Spleen (tissue), 11 donors: ENCODE results near the gene FCRL5. TPM values are rescaled to one million over a fixed set of nuclear protein-coding genes. Genes with fewer than 3 reads are reported as not detected.
A peak's percentile ranks its signal among the peaks of the same experiment; 100 is the strongest.
"Not testable (repeated sequence)": the region's sequence is repeated elsewhere in the genome, so short reads cannot be mapped to it uniquely, and the experiment has no call there.

Source experiments
- DNase-seq: peaks from one replicate; pipeline ENCODE4 v3.0.0-alpha.2; 2020
- H3K27ac ChIP-seq, 8 donors: fragments of 200-600 bp; sonication (generic) in 7 of 8; 1 replicate in 4 of 8; 2 replicates in 4 of 8; pipeline versions ENCODE4 v1.5.0 to v1.8.0; 2016 to 2021; ENCODE audit warnings: inconsistent platforms in 4 of 8, mild to moderate bottlenecking in 4 of 8, moderate library complexity in 1 of 8
- H3K27me3 ChIP-seq, 7 donors: fragments of 200-600 bp; sonication (generic) in 6 of 7; replicated peaks in 1 of 7; 1 replicate in 4 of 7; 2 replicates in 3 of 7; pipeline versions ENCODE4 v1.5.0 to v1.8.0; 2016 to 2021; ENCODE audit warnings: inconsistent platforms in 3 of 7, mild to moderate bottlenecking in 1 of 7
- H3K36me3 ChIP-seq, 6 donors: fragments of 200-600 bp; sonication (generic) in 5 of 6; 1 replicate in 4 of 6; 2 replicates in 2 of 6; pipeline versions ENCODE4 v1.5.0 to v1.8.0; 2016 to 2021; ENCODE audit warnings: inconsistent platforms in 2 of 6
- H3K4me1 ChIP-seq, 6 donors: fragments of 200-600 bp; sonication (generic) in 5 of 6; 1 replicate in 3 of 6; 2 replicates in 3 of 6; pipeline versions ENCODE4 v1.5.0 to v1.8.0; 2016 to 2021; ENCODE audit warnings: inconsistent platforms in 3 of 6
- H3K4me3 ChIP-seq, 8 donors: fragments of 200-600 bp; sonication (generic) in 7 of 8; 1 replicate in 4 of 8; 2 replicates in 4 of 8; pipeline versions ENCODE4 v1.5.0 to v1.8.0; 2016 to 2021; ENCODE audit warnings: inconsistent platforms in 4 of 8, mild to moderate bottlenecking in 4 of 8, moderate library complexity in 2 of 8
- H3K9me3 ChIP-seq, 8 donors: fragments of 200-600 bp; sonication (generic) in 7 of 8; 1 replicate in 4 of 8; 2 replicates in 4 of 8; pipeline versions ENCODE4 v1.5.0 to v1.8.0; 2016 to 2021; ENCODE audit warnings: inconsistent platforms in 4 of 8
- POLR2A ChIP-seq, 3 donors: fragments of 450-650 bp; IDR thresholded peaks; one replicate each; pipeline ENCODE4 v1.5.1; 2017; ENCODE audit warnings: antibody characterized with exemption in 3 of 3, mild to moderate bottlenecking in 1 of 3
- POLR2AphosphoS5 ChIP-seq, 3 donors: sonication (generic); formaldehyde crosslinking; IDR thresholded peaks; one replicate each; pipeline ENCODE4 v1.5.1; 2017; ENCODE audit warnings: antibody characterized with exemption in 3 of 3
- WGBS, 5 donors: extraction: QIAGEN DNeasy Blood & Tissue Kit in 3 of 5; methylation state at CpG; one replicate each; pipeline versions ENCODE4 v1.1.5 to v1.1.7; 2013 to 2018; 5-methylcytosine and 5-hydroxymethylcytosine counted together
- intact Hi-C: fragments of 100-400 bp; cut with DNase I; formaldehyde crosslinking; loops from one replicate; pipeline ENCODE4 v1.15.0; 2023; ENCODE audit warnings: low total_unique reads
- polyA plus RNA-seq, 3 donors: library from polyadenylated mRNA; stranded (reverse); fragments of 200-250 nt; gene quantifications; one replicate each; pipeline ENCODE4 v1.2.1, GENCODE V29; 2013
- total RNA-seq, 7 donors: library from RNA; depleted of rRNA in 3 of 7; stranded (reverse); fragments of >200 nt in 3 of 7; fragmentation: NEBNext Ultra II Directional in 4 of 7; extraction: Animal tissue kit (Norgen Biotek cat#: 25700) in 4 of 7; gene quantifications; one replicate each; pipeline versions ENCODE4 v1.1.0 to v1.2.1, GENCODE V29; 2016 to 2021
- TF ChIP-seq, protein P1 (sequence below), 11 experiments: fragments of 200-600 bp in 7 of 11; fragments of 450-650 bp in 4 of 11; sonication (generic) in 4 of 11; IDR thresholded peaks in 8 of 11; conservative IDR thresholded peaks in 3 of 11; 1 replicate in 7 of 11; 2 replicates in 4 of 11; pipeline versions ENCODE4 v1.4.0 to v1.8.0; 2016 to 2021; ENCODE audit warnings: antibody characterized with exemption in 11 of 11, inconsistent platforms in 4 of 11, mild to moderate bottlenecking in 1 of 11
- donor health status: healthy with polysubstance abuse.
- donor health status: DM: no; HTN: no; CAD: no; lungs with moderate emphysema.
- donor health status: DM: no; HTN: no; CAD: no.
- donor health status: Bipolar disorder and iron deficiency.
- donor health status: healthy.
- donor health status: DM: no; HTN: no; CAD: no.
- donor health status: DM: yes; HTN: yes; CAD: no.

FCRL5 gene
- total and polyA plus RNA-seq, 10 donors = 51.0 to 111 (median 68.2) TPM

DNA sequence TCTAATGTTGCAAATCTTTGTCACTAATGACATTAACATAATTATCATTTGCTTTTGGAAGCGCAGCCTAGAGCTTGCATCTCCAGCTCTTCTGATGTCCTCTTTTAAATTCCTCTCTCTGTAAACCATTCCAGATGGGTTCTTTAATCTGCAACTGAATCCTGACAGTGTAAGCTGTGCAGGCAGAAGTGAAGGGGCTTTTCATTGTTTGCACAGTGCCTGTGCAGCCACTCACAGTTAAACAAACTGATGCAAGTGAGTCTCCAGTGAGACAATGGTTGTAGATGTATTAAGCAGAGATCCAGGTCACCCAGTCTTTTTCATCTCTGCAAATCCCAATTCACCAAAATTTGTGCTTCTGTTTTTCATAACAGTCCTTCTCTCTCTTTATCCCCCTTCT is 22.5 kb upstream of the FCRL5 start:
- peaks cover 0 to 13% (median 0%) of the 10 kb centered on the region in 6 donors for H3K4me1 ChIP-seq
- WGBS, 5 donors = 89 to 100% (median 93%) methylated on average over 1 of the region's 1 CpG
- intact Hi-C loops = loop anchor here (10.0 kb wide), 1 partner anchor 200 kb away; the partner anchor contains the start of gene FCRL2
- no peak overlapping the region for H3K27ac ChIP-seq
- H3K36me3 ChIP-seq = no peaks in the 10 kb centered on the region
- DNase-seq = no peak
- no peaks in the 10 kb centered on the region for H3K9me3 ChIP-seq
- H3K27me3 ChIP-seq = no peaks in the 10 kb centered on the region
- H3K4me3 ChIP-seq = no peak overlapping the region
- TF ChIP-seq, protein P1, sequence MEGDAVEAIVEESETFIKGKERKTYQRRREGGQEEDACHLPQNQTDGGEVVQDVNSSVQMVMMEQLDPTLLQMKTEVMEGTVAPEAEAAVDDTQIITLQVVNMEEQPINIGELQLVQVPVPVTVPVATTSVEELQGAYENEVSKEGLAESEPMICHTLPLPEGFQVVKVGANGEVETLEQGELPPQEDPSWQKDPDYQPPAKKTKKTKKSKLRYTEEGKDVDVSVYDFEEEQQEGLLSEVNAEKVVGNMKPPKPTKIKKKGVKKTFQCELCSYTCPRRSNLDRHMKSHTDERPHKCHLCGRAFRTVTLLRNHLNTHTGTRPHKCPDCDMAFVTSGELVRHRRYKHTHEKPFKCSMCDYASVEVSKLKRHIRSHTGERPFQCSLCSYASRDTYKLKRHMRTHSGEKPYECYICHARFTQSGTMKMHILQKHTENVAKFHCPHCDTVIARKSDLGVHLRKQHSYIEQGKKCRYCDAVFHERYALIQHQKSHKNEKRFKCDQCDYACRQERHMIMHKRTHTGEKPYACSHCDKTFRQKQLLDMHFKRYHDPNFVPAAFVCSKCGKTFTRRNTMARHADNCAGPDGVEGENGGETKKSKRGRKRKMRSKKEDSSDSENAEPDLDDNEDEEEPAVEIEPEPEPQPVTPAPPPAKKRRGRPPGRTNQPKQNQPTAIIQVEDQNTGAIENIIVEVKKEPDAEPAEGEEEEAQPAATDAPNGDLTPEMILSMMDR (IDR thresholded peaks at IDR 0.05 in 8 of 11, conservative IDR thresholded peaks at IDR 0.05 in 3 of 11) = no peak
- no peak for TF ChIP-seq POLR2AphosphoS5 (IDR thresholded peaks at IDR 0.05)
- no peak for TF ChIP-seq POLR2A (IDR thresholded peaks at IDR 0.05)

DNA sequence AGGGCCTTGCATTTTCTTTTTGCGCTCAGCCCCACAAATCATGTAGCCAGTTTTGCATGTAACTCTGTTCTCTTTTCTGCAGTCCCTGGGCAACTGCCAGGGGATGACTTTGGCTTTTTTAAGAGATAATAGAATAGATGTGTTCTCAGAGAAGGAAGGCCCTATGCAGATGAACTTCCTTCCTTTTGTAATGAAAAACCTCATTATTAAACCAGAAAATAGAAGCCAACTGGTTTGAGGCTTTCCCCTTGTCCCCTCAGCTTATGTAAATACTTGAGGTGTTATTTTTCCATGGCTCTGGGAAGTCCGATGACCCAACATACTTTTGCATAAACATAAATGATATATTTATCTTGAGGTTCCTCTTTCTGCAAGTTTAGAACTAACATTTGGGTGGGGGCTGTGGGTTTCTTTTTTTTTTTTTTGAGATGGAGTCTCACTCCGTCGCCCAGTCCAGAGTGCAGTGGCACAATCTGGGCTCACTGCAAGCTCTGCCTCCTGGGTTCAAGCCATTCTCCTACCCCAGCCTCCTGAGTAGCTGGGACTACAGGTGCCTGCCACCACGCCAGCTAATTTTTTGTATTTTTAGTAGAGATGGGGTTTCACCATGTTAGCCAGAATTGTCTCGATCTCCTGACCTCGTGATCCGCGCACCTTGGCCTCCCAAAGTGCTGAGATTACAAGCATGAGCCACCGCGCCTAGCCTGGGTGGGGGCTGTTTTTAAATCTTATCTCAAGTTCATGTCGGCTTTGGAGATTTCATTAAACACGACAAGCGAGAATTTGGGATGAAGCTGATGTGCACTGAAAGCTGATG is 14.4 kb upstream of the FCRL5 start:
- Histone ChIP-seq H3K4me1 (peaks cover 9 to 78% (median 29%) of the 10 kb centered on the region in 6 donors), H3K9me3 (no peaks in the 10 kb centered on the region), H3K4me3 (no peak overlapping the region), H3K36me3 (no peaks in the 10 kb centered on the region), H3K27me3 (no peaks in the 10 kb centered on the region), H3K27ac (peak overlapping the region in 6 of 8 donors; percentile 4 to 64 (median 50))
- WGBS, 5 donors = 60 to 71% (median 62%) methylated on average over 14 of the region's 14 CpGs
- intact Hi-C loops = no loop called here
- no peak for DNase-seq
- no peak for TF ChIP-seq POLR2AphosphoS5 (IDR thresholded peaks at IDR 0.05)
- TF ChIP-seq POLR2A (IDR thresholded peaks at IDR 0.05) = no peak
- TF ChIP-seq, protein P1 (IDR thresholded peaks at IDR 0.05 in 8 of 11, conservative IDR thresholded peaks at IDR 0.05 in 3 of 11) = no peak

DNA sequence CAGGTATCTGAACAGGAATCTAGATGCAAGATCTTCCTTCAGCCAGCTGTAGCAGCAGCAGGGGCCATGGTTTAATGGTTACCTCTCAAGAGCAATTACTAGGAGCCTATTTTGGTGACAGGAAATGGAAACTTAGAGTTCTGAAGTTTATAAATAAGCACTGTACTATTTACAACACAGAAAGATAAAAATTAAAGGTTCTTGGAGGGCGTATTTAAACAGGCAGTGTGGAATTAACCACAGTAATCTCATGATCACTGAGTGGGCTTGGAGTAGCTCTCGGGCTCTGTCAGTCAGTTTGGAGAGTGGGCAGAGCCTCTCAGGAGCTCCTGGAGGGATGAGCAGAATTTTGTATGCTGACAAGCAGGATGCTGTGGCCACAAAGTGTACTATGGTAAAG is 10.2 kb upstream of the FCRL5 start:
- Histone ChIP-seq H3K27me3 (no peaks in the 10 kb centered on the region), H3K4me1 (peaks cover 9 to 64% (median 29%) of the 10 kb centered on the region in 6 donors), H3K36me3 (no peaks in the 10 kb centered on the region), H3K9me3 (no peaks in the 10 kb centered on the region), H3K4me3 (no peak overlapping the region), H3K27ac (peak overlapping the region in 2 of 8 donors; percentile 32 to 46)
- intact Hi-C loops = no loop called here
- WGBS, 5 donors = 12 to 45% (median 22%) methylated on average over 2 of the region's 2 CpGs
- DNase-seq = no peak
- TF ChIP-seq, protein P1 (IDR thresholded peaks at IDR 0.05 in 8 of 11, conservative IDR thresholded peaks at IDR 0.05 in 3 of 11) = no peak

DNA sequence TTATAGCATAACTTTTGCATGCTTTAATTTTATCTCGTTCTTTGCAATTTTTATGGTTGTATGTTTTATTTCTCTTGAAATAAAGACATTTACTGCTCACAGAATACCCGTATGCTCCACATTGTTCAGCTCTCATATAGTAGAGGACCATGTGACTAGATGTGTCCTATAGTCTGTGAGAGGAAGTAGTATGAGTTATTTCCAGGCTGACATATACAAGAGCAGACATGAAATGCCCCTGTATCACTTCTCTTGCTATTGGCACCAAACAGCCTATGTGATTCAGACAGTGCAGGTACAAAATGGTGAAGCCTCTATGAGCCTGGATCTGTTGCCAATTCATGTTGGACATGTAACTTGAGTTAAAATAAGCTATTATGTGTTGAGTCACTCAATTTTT is 5.8 kb upstream of the FCRL5 start:
- Histone ChIP-seq H3K36me3 (no peaks in the 10 kb centered on the region), H3K9me3 (no peaks in the 10 kb centered on the region), H3K4me1 (peaks cover 0 to 29% (median 11%) of the 10 kb centered on the region in 6 donors), H3K4me3 (no peak overlapping the region), H3K27ac (no peak overlapping the region), H3K27me3 (no peaks in the 10 kb centered on the region)
- DNase-seq = no peak
- intact Hi-C loops = no loop called here
- WGBS, 5 donors = 64 to 88% (median 82%) methylated on average over 2 of the region's 2 CpGs
- no peak for TF ChIP-seq POLR2AphosphoS5 (IDR thresholded peaks at IDR 0.05)
- TF ChIP-seq, protein P1 (IDR thresholded peaks at IDR 0.05 in 8 of 11, conservative IDR thresholded peaks at IDR 0.05 in 3 of 11) = no peak
- TF ChIP-seq POLR2A (IDR thresholded peaks at IDR 0.05) = no peak

DNA sequence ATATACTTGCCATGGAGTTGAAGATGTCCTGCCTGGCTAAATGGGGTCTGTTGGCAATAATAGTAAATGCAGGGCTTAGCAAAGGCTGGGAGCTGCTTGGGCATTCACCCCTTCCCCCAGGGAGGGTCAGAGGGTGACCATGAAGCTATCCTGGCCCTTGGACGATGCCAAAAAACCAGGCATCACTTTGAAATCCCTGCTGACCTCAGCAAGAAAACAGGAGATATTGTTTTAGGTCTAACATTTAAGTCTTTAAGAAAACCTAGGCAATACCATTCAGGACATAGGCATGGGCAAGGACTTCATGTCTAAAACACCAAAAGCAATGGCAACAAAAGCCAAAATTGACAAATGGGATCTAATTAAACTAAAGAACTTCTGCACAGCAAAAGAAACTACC is 4.2 kb downstream of the FCRL5 start:
- H3K27me3 ChIP-seq, DNase-seq, H3K4me3 ChIP-seq, H3K4me1 ChIP-seq, H3K9me3 ChIP-seq, H3K27ac ChIP-seq, intact Hi-C loops: not testable (repeated sequence)
- 72 to 87% (median 81%) methylated on average over 1 of the region's 1 CpG for WGBS, 5 donors
- H3K36me3 ChIP-seq = peaks cover 0 to 20% (median 0%) of the 10 kb centered on the region in 6 donors
